GM19395 (cell line): ENCODE measurements around the gene KRTAP10-6.
"Not testable (repeated sequence)": the region's sequence is repeated elsewhere in the genome, so short reads cannot be mapped to it uniquely, and the experiment has no call there.

Experiments used
- ATAC-seq: cut with Tn5 transposase; IDR thresholded peaks from one replicate; pipeline ENCODE4 v1.9.1; 2021; ENCODE audit warnings: mild to moderate bottlenecking, moderate library complexity; ENCODE audit not compliant: unreplicated experiment

KRTAP10-6 gene

DNA sequence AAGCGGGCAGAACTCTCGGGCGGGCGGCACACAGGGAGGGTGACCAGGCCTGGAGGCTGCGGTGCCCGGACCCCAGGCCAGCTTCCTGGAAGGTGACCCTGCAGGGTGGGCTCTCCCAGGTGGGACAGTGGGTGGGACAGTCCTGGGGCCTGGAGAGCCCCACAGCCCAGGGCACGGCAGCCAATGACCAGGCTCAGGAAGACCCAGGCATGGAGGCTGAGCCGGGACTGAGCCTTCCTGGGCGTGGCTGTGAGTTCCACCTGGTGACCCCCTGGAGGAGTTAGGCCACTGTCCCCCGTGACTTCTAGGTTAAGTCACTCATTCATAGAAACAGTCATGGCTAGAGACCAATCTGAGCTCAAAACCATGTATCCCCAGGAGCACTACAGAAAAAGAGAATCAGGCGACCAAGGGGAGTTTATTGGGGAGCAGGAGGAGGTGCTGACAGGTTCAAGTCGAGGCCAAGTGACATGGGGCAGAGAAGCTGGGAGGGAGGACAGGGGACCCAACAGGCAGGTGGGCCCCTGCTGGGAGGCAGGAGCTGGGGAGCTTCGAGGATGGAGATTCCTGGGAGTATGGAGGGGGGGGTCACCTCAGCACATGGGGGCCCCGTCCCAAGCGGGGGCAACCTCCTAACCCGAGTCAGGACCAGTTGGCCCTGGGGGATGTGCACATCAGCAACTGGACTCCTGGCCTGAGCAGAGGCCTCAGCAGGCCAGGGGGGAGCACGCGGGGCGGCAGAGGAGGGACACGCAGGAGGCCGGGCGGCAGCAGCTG is 13.1 kb downstream of the KRTAP10-6 start:
- no peak for ATAC-seq

DNA sequence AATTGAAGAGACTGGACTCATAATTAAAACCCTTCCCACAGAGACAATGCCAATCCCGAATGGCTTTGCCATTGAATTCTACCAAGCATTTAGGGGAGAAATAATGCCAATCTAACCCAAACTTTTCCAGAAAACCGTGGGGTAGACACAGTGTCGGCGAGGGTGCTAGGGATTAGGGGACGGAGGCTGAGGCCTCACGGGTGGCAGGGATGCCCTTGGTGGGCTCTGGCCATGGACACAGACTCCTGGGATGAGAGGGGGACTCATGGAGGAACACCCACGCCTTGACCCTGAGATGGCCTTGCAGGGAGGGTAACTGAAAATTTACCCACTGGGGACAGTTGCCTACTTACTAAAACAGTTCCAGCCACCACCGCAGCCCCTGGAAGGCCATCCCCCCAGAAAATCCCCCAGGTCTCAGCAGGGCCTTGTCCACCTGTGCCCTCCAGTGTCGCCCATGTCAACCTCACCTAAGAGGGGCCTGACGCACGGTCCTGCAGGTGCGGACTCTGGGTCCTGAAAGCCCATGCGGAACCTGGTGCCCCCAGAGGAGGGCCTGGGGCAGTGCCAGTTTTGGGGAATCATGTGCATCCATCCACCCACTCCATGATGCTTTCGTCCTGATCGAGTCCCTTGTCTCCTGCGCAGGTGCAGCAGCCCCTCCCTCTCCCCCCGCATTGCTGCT is 13.8 kb downstream of the KRTAP10-6 start:
- no peak for ATAC-seq

DNA sequence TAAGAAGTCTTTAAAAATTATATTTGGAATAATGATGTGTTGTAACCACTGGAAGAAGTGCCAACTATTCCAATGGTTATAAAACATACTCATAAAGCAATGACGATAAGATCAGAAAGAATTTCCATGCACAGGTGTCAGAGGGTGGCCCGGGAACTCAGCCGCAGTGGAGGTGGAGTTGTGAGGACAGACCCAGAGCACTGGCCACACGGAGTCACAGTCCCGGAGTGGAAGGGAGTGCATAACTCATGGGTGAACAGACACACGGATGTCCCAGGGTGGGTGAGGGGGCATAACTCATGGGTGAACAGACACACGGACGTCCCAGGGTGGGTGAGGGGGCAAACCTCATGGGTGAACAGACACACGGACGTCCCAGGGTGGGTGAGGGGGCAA is 16.3 kb downstream of the KRTAP10-6 start:
- ATAC-seq: no peak

- ATAC-seq: no peak
Measured at GRCh38 chr21:44575307-44576024, 16.8 kb downstream of the KRTAP10-6 start.

DNA sequence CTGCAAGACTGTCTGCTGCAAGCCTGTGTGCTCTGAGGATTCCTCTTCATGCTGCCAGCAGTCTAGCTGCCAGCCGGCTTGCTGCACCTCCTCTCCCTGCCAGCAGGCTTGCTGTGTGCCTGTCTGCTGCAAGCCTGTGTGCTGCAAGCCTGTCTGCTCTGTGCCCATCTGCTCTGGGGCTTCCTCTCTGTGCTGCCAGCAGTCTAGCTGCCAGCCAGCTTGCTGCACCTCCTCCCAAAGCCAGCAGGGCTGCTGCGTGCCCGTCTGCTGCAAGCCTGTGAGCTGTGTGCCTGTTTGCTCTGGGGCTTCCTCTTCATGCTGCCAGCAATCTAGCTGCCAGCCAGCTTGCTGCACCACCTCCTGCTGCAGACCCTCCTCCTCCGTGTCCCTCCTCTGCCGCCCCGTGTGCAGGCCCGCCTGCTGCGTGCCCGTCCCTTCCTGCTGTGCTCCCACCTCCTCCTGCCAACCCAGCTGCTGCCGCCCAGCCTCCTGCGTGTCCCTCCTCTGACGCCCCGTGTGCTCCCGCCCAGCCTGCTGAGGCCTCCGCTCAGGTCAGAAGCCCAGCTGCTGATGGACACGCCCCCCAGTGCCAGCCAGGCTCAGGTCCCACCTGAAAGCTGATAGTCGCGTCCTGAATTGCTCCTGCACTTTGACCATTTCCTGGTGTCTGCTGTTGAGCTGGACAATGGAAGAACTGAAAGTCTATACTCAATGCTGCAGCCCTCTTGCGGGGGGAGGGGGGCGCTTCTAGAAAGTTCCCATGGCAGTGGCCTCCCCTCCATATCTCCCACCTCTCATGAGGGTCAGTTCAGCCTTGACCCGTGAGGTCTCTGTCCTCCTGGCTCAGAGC is 17.6 kb downstream of the KRTAP10-6 start:
- no peak for ATAC-seq

GRCh38 chr21:44573630-44574456 is 18.5 kb downstream of the KRTAP10-6 start, which contains the start of gene KRTAP10-4:
KRTAP10-4 (plus strand) TSS chr21:44573729; CDS start chr21:44573759, 30 bp downstream.
- ATAC-seq: not testable (repeated sequence)

DNA sequence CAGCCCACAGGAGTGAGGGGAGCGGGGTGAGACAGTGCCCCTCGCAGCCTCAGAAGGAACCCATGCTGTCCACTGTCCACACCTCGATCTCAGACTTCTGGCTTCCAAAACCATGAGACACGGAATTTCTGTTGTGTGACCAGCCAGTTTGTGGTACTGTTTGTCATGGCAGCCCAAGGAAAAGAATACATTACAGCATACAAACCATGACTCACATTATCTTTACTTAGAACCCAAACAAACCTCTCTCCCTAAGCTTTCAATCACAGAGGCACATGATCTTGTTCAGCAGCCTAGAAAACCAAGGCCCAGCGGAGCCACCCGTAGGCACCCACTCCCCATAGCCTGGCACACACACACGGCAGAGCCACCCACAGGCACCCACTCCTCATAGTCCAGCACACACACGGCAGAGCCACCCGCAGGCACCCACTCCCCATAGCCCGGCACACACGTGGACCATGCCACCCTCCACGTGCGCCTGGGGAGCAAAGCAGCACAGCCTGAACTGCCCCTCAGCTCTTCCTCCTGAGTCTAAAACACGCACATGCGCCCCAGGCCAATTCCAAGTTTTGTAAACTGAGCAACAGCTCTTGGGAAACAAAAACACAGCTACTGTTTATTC is 19.2 kb downstream of the KRTAP10-6 start:
- ATAC-seq: no peak

GRCh38 chr21:44571844-44572782 is 20.2 kb downstream of the KRTAP10-6 start:
- no peak for ATAC-seq

- no peak for ATAC-seq
Measured at GRCh38 chr21:44571296-44571695, 21.0 kb downstream of the KRTAP10-6 start.

DNA sequence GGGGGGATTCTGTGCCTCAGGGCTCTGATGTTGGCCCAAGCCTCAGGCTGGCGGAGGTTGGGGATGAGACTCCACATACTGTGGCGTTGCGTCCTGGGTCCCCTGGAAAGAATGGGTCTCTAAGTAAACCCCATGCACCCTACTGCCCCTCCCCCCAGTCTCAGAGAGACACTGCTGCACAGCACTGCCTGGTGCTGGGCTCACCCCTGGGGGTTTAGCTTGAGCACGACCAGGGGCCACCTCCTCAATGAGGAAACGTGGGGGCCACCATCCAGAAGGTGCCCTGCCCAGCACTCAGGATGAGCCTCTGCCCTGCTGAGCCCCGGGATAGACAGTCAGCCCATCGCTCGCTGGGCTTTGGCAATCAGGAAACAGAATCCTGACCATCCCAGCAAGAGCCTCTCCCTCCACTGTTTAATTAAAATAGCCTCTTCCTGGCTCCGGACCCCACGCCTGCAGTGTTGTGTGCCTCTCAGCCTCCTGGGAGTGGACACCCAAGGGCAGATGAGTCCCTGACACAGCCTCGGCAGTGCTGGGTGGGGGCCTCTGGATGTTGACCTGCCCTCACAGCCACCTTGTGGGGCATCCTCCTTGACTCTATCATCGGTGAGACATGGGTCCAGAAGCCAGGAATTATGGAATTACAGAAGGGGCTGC is 22.3 kb downstream of the KRTAP10-6 start:
- no peak for ATAC-seq

GRCh38 chr21:44568667-44569556 is 23.4 kb downstream of the KRTAP10-6 start:
- ATAC-seq: no peak

DNA sequence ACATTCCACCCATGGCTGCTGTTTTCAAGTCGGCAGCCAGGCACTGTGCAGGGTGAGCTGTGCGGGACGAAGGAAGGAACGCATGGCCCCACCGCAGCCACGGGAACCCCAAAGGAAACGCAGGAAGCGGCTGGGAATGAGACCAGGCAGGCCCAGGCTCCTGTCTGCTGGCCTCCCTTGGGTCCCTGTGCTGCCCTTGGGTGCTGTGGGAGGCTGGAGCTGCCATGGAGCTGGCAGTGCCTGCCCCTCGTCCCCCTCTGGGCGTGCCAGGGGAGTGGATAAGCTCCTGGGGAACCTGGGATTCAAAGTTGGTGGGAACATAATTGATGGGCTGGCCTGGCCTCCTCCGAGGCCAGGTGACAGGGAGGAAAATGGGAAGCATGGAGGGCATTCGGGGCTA is 24.0 kb downstream of the KRTAP10-6 start:
- no peak for ATAC-seq

DNA sequence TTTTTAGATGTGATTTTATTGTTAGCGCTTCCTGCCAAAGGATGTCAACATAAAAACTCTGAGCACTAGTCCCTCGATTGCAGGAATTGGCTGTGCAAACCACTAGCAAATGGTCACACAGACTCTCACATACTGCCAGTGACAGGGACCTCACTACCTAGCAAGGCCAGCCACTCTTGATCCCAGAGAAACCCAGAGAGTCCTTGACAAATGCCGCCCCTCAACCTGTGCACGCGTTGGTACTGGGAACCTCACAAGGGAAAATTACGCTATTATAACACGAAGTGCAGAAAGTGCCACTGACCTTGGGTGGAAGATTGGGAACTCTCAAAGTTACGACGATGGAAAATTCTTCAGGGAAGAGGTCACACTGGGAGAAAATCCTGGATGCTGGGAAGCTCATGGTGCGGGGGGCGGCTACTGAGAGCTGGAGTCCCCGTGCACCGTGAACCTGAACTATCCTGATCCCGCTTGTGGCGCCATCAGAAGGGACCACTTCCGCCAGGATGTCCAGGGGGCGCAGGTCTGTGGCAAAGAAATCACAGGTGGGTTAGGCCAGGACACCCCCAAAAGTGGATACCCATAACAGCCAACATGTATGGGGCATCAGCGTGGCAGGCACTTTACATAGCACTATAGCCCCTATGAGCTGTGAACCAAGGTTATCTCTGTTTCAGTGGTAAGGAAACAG is 24.7 kb downstream of the KRTAP10-6 start:
- no peak for ATAC-seq

- ATAC-seq: no peak
Measured at GRCh38 chr21:44566403-44566802, 25.9 kb downstream of the KRTAP10-6 start.

DNA sequence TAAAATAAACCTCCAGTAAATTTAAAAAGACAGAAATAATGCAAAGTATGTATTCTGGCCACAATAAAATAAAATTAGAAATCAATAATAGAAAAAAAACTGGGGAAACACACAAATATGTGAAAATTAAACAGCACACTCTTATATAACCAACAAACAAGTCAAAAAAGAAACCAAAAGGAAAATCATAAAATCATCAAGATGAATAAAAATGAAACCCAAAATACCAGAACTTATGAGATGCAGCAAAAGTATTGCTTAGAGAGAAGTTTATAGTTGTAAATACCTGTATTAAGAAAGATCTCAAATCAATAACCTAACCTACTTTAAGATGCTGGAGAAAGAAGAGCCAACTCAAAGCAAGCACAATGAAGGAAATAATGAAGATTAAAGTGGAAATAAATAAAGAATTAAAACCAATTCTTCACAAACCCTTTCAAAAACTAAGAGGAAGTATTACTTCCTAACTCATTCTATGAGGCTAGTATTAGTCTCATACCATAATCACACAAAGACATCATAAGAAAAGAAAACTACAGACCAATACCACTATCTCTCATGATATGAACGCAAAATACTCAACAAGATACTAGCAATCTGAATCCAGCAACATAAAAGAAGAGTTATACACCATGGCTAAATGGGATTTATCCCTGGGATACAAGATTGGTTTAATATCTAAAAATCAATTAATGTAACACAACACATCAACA is 27.3 kb downstream of the KRTAP10-6 start:
- no peak for ATAC-seq

GRCh38 chr21:44564099-44564498 is 28.2 kb downstream of the KRTAP10-6 start:
- no peak for ATAC-seq
